OCI-LY1 (cell line): ENCODE data around the gene PCAT7.

Experiments
- H2AFZ ChIP-seq: fragments of 200-600 bp; sonication (generic), shearing (Covaris generic); 2 replicates; pipeline ENCODE4 v1.6.0; 2014; ENCODE audit warnings: antibody characterized with exemption, mild to moderate bottlenecking, low read length
- H3F3A ChIP-seq: fragments of 200-600 bp; sonication (generic), shearing (Covaris generic); 2 replicates; pipeline ENCODE4 v1.6.0; 2014; ENCODE audit warnings: mild to moderate bottlenecking, antibody characterized with exemption, low read length, moderate library complexity; ENCODE audit not compliant: insufficient read depth
- H3K27ac ChIP-seq: fragments of 200-600 bp; sonication (generic); 2 replicates; pipeline ENCODE4 v1.5.1; 2014; ENCODE audit warnings: low read length, mixed run types, mild to moderate bottlenecking, low read depth; ENCODE audit not compliant: poor library complexity, severe bottlenecking
- H3K27me3 ChIP-seq: fragments of 200-600 bp; sonication (generic); 2 replicates; pipeline ENCODE4 v1.6.0; 2014; ENCODE audit warnings: antibody characterized with exemption, mild to moderate bottlenecking, low read length, moderate library complexity; ENCODE audit not compliant: insufficient read depth
- H3K36me3 ChIP-seq: fragments of 200-600 bp; sonication (generic); 2 replicates; pipeline ENCODE4 v1.6.1; 2014; ENCODE audit warnings: mild to moderate bottlenecking, antibody characterized with exemption, low read length, moderate library complexity, mixed read lengths; ENCODE audit not compliant: insufficient read depth
- H3K4me1 ChIP-seq: fragments of 200-600 bp; sonication (generic); 2 replicates; pipeline ENCODE4 v1.5.1; 2014; ENCODE audit warnings: mild to moderate bottlenecking, low read length, moderate library complexity; ENCODE audit not compliant: insufficient read depth, severe bottlenecking
- H3K4me2 ChIP-seq: fragments of 200-600 bp; sonication (generic), shearing (Covaris generic); 2 replicates; pipeline ENCODE4 v1.6.1; 2014; ENCODE audit warnings: low read length
- H3K4me3 ChIP-seq: fragments of 200-600 bp; sonication (generic); 2 replicates; pipeline ENCODE4 v1.5.1; 2014; ENCODE audit warnings: low read length, low read depth, mild to moderate bottlenecking, mixed read lengths; ENCODE audit not compliant: poor library complexity, severe bottlenecking
- H3K79me2 ChIP-seq: fragments of 200-600 bp; shearing (Covaris generic); 2 replicates; pipeline ENCODE4 v1.6.1; 2016; ENCODE audit warnings: mixed run types, low read length, mixed read lengths; ENCODE audit not compliant: insufficient read depth
- H3K9ac ChIP-seq: fragments of 200-600 bp; sonication (generic), shearing (Covaris generic); 2 replicates; pipeline ENCODE4 v1.6.1; 2014; ENCODE audit warnings: mild to moderate bottlenecking, low read length, mixed read lengths
- H3K9me2 ChIP-seq: fragments of 200-600 bp; sonication (generic), shearing (Covaris generic); 2 replicates; pipeline ENCODE4 v1.6.1; 2014; ENCODE audit warnings: low read depth, mild to moderate bottlenecking, low read length, mixed read lengths
- H3K9me3 ChIP-seq: fragments of 200-600 bp; shearing (Covaris generic); 2 replicates; pipeline ENCODE4 v1.6.1; 2014; ENCODE audit warnings: low read length, mixed read lengths
- H4K20me1 ChIP-seq: fragments of 200-600 bp; sonication (generic), shearing (Covaris generic); 2 replicates; pipeline ENCODE4 v1.6.0; 2016; ENCODE audit warnings: mild to moderate bottlenecking, low read length; ENCODE audit not compliant: insufficient read depth
- CTCF ChIP-seq: fragments of 200-600 bp; sonication (generic), shearing (Covaris generic); IDR thresholded peaks from 2 replicates; pipeline ENCODE4 v1.5.1; 2017; ENCODE audit warnings: mild to moderate bottlenecking, antibody characterized with exemption, low read length, moderate library complexity, mixed read lengths
- EZH2 ChIP-seq: fragments of 200-600 bp; sonication (generic), shearing (Covaris generic); IDR thresholded peaks from 2 replicates; pipeline ENCODE4 v1.8.0; 2017; ENCODE audit warnings: borderline replicate concordance, mixed run types, mild to moderate bottlenecking, antibody characterized with exemption, low read length, moderate library complexity, mixed read lengths

The PCAT7 gene

GRCh38 chr9:94526951-94527350 is 27.9 kb upstream of the PCAT7 start:
- Histone ChIP-seq H3K4me2 (no peak overlapping the region), H3K9me3 (no peaks in the 10 kb centered on the region), H4K20me1 (no peaks in the 10 kb centered on the region), H3F3A (no peaks in the 10 kb centered on the region), H3K9ac (no peak overlapping the region), H3K27me3 (no peaks in the 10 kb centered on the region), H3K9me2 (no peaks in the 10 kb centered on the region), H3K4me1 (no peaks in the 10 kb centered on the region), H3K79me2 (no peaks in the 10 kb centered on the region), H3K36me3 (no peaks in the 10 kb centered on the region), H2AFZ (no peak overlapping the region), H3K27ac (no peak overlapping the region), H3K4me3 (no peak overlapping the region)
- no peak for TF ChIP-seq EZH2
- TF ChIP-seq CTCF: no peak

- no peaks in the 10 kb centered on the region for H3K4me1 ChIP-seq
Measured at GRCh38 chr9:94528886-94529285, 26.0 kb upstream of the PCAT7 start.

GRCh38 chr9:94533155-94533554 is 21.7 kb upstream of the PCAT7 start:
- Histone ChIP-seq H3K4me2 (no peak overlapping the region), H3K9me3 (no peaks in the 10 kb centered on the region), H3K4me3 (no peak overlapping the region), H3K79me2 (no peaks in the 10 kb centered on the region), H3K4me1 (no peaks in the 10 kb centered on the region), H3F3A (no peaks in the 10 kb centered on the region), H3K27me3 (no peaks in the 10 kb centered on the region), H3K27ac (no peak overlapping the region), H3K9ac (no peak overlapping the region), H2AFZ (no peak overlapping the region), H3K9me2 (no peaks in the 10 kb centered on the region), H3K36me3 (no peaks in the 10 kb centered on the region), H4K20me1 (no peaks in the 10 kb centered on the region)
- TF ChIP-seq EZH2: no peak
- TF ChIP-seq CTCF: no peak

More at GRCh38 chr9:94528886-94529285, 26.0 kb upstream of the PCAT7 start:
- H3K36me3 ChIP-seq: no peaks in the 10 kb centered on the region
- H3K9me3 ChIP-seq: no peaks in the 10 kb centered on the region
- H3K27me3 ChIP-seq: no peaks in the 10 kb centered on the region
- H3K4me2 ChIP-seq: no peak overlapping the region
- no peaks in the 10 kb centered on the region for H3F3A ChIP-seq
- H3K79me2 ChIP-seq: no peaks in the 10 kb centered on the region
- no peak overlapping the region for H2AFZ ChIP-seq
- no peak overlapping the region for H3K27ac ChIP-seq
- no peaks in the 10 kb centered on the region for H4K20me1 ChIP-seq
- H3K4me3 ChIP-seq: no peak overlapping the region
- TF ChIP-seq EZH2: no peak
- H3K9ac ChIP-seq: no peak overlapping the region
- no peaks in the 10 kb centered on the region for H3K9me2 ChIP-seq

- no peak overlapping the region for H3K27ac ChIP-seq
Measured at GRCh38 chr9:94533601-94534000, 21.3 kb upstream of the PCAT7 start.

More at GRCh38 chr9:94533601-94534000, 21.3 kb upstream of the PCAT7 start:
- Histone ChIP-seq H3K9ac (no peak overlapping the region), H3F3A (no peaks in the 10 kb centered on the region), H3K27me3 (no peaks in the 10 kb centered on the region), H3K9me3 (no peaks in the 10 kb centered on the region), H3K4me3 (no peak overlapping the region), H4K20me1 (no peaks in the 10 kb centered on the region), H3K79me2 (no peaks in the 10 kb centered on the region), H3K4me1 (no peaks in the 10 kb centered on the region), H2AFZ (no peak overlapping the region), H3K9me2 (no peaks in the 10 kb centered on the region), H3K36me3 (no peaks in the 10 kb centered on the region), H3K4me2 (no peak overlapping the region)
- TF ChIP-seq EZH2 (no peak), CTCF (no peak)
